ENCODE data around the gene APC.

DNA sequence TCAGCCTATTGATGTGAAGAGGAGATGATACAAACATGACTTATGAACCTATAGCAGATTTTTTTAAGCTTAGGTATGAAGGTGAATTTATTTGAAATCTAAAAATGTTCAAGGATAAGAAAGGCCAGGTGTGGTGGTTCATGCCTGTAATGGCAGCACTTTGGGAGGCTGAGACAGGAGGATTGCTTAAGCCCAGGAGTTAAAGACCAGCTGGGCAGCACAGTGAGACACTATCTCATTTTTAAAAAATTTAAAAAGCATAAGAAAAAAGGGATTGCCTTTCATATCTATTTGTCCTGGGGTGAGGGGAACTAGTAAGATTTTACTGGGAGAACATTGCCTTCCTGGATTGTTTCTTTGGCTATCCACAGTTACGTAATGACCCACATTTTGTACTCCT, 82.6 kb downstream of the APC start:
- TF ChIP-seq CTCF (IDR thresholded peaks at IDR 0.05) = no peak
- TF ChIP-seq POLR2A (IDR thresholded peaks at IDR 0.05) = no peak

Data from right lobe of liver (tissue), 4 donors.